HG03095 (cell line): ENCODE results near the gene VPS13D.
"Not testable (repeated sequence)": the region's sequence is repeated elsewhere in the genome, so short reads cannot be mapped to it uniquely, and the experiment has no call there.

ENCODE experiments used
- ATAC-seq: cut with Tn5 transposase; IDR thresholded peaks from one replicate; pipeline ENCODE4 v1.9.1; 2021; ENCODE audit warnings: moderate library complexity; ENCODE audit not compliant: unreplicated experiment

VPS13D gene

DNA sequence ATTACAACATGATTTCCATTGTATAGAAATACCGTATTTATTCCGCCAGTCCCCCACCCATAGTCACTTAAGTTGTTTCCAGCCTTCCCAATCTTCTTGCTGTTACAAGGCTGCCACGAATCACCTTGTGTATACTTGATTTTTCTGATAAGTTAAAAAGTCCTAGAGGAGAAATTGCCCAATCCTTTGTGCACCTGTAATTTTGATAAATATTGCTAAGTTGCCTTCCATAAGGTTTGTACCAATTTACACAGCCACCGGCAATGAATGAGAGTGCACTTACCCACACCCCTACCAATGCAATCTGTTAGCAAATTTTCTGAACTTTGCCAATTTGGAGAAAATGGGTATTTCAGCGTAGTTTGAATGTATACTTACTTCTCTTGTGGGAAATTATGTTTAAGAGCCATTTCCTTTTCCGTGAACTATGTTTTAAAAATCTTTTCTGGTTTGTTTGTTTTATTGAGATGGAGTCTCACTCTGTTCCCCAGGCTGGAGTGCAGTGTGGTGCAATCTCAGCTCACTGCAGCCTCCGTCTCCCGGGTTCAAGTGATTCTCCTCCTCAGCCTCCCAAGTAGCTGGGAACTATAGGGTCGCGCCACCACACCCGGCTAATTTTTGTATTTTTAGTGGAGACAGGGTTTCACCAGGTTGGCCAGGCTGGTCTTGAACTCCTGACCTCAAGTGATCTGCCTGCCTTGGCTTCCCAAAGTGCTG lies 300.8 kb downstream of the VPS13D start:
- ATAC-seq = no peak

DNA sequence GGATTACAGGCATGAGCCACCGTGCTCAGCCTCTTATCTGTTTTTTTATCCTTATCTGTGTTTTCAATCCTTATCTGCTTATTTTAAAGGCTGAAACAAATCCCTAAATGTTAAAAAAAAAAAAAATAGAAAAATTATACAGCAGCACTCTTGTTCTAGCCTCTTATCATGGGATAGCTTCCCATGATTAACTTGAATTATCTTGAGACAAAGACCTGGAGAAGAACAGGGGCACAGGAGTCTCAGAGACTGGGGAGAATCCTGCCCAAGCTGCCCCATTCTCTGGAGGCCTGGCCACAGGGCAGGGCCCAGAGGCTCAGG lies 301.3 kb downstream of the VPS13D start:
- no peak for ATAC-seq

DNA sequence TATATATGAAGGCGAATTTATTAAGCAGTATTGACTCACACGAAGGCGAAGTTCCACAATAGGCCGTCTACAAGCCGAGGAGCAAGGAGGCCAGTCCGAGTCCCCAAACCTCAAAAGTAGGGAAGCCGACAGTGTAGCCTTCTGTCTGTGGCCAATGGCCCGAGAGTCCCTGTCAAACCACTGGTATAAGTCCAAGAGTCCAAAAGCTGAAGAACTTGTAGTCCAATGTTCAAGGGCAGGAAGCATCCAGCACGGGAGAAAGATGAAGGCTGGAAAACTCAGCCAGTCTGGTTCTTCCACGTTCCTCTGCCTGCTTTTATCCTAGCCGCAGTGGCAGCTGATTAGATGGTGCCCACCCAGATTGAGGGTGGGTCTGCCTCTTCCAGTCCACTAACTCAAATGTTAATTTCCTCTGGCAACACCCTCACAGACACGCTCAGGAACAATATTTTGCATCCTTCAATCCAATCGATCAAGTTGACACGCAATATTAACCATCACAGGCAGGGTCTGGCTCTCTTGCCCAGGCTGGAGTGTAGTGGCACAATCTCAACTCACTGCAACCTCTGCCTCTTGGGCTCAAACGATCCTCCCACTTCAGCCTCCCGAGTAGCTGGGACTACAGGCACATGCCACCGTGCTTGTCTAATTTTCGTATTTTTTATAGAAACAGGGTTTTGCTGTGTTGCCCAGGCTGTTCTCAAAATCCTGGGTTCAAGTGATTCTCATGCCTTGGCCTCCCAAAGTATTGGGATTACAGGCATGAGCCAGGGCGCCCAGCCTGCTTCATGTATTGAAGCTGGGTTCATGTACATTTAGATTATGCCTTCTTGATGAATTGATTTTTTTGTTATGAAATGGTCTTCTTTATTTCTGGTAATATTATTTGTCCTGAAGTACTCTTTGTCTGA lies 302.8 kb downstream of the VPS13D start:
- ATAC-seq = no peak

DNA sequence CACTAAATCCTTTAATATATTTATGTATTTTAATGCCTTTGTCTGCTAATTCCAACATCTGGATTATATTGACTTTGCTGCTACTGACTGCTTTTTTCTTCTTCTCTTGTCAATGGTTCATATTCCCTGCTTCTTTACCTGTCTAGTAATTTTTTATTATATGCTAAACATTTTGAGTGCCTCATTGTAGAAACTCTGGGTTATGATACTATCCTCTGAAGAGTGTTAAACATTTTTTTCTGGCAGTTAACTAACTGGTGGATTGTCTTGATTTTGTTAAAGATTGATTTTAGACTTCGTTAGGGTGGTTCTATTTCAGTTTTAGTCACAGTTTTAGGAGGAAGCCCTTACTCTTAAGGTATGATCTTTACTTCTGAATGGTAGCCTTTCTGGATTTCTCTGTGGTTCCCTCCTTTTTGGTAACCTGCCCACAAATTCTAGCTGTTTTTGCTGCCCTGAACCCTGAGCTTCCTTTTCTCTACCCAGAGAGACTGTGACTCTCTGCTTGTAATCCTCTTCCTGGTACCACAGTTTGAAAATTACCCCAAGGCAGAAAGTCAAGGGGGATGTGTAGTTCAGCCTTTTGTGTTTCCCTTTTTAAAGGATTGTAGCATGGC lies 306.3 kb downstream of the VPS13D start:
- ATAC-seq = no peak

DNA sequence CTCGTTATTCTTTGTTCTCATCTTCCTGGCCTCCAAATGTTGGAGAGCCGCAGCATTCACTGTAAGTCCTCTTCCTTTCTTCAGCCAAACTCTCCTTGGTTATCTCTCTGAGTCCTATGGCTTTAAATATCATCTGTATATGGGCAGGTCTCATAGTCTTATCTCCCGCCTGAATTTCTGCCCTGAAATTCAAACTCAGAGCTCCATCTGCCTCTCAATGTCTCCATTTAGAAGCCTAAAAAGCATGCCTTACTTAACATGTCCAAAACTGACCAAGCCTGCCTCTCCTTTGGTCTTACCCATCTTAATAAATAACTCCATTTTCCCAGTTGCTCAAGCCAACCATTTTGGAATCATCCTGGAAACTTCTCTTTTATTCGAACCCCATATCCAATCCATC lies 307.5 kb downstream of the VPS13D start:
- no peak for ATAC-seq

DNA sequence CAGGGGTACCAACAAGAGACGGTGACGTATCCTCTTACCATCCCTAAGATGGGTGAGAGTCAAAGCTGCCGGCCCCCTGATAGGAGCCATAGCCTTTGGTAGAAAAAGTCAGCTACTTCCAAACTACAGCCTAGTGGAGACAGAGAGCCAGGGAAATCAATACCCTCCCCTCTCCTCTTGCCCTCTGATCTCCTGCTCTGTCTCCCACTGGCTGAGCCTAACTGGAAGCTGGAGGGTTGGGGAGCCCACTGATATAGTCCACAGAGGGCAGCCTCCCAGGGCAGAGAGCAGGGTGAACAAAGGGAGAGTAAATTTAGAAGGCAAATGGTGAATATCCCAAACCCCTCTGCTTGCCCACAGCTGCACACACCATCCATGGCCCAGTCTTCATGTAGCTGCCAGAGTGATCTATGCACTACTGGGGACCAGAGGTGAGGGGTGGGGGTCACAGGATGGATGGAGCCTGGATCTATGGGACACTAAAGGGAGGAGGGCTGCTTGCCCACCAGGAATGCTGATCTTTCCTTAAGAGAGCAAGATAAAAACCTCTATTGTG lies 308.2 kb downstream of the VPS13D start:
- no peak for ATAC-seq

DNA sequence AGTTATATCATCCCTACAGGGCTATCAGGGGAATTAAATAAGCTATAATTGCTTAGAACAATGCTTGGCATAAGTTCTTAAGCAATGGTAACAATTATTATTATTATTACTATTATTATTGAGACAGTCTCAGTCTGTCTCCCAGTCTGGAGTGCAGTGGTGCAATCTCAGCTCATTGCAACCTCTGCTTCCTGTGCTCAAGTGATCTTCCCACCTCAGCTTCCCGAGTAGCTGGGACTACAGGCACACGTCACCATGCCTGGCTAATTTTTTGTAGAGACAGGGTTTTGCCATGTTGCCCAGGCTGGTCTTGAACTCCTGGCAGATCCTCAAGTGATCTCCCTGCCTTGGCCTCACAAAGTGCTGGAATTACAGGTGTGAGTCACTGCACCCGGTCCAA lies 308.7 kb downstream of the VPS13D start:
- ATAC-seq = not testable (repeated sequence)

DNA sequence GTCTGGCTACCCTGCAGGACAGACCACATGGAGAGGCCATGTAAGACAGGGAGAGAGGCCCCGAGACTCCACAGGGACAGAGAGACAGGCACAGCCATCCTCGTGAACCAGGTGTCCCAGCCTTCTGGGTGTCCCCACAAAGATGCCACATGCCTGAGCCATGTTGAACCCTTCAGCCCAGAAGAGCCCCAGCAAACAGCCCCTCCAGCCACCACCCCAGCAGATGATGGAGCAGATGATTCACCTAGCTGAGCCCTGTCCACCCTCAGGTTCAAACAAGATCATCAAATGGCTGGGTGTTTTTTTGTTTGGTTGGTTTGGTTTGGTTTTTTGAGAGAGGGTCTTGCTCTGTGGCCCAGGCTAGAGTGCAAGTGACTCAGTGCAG lies 309.5 kb downstream of the VPS13D start:
- no peak for ATAC-seq

DNA sequence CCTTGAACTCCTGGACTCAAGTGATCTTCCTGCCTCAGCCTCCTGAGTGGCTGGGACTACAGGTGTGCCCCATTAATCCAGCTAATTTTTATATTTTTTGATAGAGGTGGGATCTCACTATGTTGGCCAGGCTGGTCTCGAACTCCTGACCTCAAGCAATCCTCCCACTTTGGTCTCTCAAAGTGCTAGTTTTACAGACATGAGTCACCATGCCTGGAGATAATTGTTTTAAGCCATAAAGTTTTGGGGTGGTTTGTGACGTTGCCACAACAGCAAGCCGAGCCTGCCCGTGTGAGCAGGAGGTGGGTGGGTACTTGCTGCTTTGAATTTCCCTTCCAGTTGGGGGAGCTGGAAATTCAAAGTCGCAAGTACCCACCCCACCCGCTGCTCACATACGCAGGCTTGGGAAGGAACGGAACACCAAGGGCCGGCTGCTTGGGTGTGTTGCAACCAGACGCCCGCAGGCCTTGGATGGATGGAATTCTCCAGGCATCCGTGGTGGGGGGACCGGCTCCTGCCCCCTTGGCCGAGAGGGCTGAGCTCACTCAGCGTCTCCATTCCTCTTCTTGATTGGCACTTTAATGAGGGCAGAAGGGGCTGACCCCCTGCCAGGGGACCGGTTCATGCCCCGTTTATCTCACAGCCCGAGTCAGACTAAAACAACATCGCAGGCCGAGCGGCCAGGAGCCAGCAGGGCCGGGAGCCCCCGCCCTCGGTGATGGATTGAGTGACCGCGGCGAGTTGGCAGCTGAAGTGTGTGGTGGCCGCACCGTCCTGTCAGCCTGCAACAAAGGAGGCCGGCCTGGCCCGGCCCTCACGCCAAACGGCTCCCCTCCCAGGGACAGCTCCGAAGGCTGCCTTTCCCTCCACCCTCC lies 310.1 kb downstream of the VPS13D start:
- no peak for ATAC-seq

DNA sequence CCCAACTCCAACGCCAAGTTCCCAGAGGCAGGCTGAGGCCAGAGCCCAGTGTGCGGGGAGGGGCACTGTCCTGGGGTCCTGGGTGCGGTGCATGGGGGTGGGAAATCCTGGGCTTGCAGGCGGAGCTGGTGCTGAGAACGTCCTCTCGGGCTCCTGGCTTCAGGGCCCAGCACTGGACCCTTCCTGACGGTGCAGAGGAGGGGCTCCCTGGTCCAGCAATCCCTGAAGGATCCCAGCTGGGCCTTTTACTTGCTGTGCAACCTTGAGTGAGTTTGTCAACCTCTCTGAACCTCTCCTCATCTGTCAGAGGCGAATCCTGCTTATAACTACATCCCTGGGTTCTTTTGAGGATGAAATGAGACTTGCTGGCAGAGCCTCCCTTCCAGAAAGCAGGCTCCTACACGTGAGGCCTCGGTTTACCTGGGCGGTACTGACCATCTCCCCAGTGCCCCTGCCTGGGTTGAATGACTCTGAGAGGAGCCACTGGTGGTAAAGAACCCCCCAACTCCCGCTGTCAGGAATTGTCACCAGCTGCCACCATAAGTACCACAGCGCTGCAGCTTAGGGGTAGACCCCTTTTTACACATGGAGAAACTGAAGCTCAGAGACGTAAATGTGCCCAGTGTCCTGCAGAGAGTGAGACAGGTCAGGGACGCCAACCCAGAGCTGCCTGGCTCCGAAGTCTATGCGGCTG lies 310.9 kb downstream of the VPS13D start:
- no peak for ATAC-seq

DNA sequence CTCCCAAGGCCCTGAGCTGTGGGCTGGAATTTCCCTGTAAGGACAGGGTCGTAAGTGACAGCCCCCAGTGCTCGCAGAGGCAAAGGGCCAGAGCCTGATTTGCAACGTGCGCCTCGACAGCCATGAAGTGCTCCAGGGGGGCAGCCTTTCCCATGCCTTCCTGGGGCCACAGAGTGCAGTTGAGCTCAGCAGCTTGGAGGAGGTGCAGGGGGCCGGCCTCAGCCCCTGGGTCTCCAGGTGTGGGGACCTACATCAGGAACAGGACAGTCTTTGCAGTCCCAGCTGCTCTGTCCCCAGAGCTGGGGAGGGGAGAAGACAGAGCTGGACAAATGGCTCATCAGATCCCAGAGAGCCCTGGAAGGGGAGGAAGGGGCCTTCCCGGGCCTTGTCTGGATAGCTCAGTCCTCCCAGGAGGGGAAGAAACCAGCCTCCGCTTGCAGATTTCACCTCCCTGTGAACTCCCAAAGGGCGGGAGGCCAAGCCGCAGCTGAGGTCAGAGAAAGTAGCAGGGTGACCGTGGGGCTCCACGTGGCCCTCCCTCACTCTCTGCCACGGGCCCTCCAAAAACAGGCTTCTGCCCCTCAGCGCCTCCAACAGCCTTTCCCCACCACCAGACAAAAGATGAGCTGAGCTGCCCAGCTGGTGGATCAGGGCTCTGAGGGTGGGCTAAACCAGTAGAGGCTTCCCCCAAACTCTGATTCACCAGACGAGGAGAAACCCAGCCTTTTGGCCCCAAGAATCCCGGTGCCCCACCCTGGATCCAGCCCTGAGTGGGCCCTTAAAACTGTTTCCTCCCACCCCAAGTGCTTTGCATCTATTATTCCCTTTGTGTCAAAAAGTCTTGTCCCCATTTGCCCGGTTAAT lies 311.7 kb downstream of the VPS13D start:
- ATAC-seq = no peak

DNA sequence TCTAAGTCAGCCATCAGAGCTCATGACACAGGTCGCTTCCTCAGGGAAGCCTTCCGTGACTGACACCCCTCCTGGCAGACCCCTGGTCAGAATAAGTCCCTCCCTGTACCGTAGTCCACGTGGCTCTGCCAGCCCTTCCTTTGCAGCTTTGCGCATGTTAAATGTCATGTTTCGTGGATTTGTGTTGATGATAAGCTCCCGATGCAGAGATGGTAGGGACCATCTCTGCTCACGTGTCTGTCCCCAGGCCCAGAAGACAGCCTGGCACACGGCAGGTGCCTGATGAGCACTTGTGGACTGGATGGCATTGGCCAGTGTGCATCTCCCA lies 312.3 kb downstream of the VPS13D start:
- no peak for ATAC-seq

DNA sequence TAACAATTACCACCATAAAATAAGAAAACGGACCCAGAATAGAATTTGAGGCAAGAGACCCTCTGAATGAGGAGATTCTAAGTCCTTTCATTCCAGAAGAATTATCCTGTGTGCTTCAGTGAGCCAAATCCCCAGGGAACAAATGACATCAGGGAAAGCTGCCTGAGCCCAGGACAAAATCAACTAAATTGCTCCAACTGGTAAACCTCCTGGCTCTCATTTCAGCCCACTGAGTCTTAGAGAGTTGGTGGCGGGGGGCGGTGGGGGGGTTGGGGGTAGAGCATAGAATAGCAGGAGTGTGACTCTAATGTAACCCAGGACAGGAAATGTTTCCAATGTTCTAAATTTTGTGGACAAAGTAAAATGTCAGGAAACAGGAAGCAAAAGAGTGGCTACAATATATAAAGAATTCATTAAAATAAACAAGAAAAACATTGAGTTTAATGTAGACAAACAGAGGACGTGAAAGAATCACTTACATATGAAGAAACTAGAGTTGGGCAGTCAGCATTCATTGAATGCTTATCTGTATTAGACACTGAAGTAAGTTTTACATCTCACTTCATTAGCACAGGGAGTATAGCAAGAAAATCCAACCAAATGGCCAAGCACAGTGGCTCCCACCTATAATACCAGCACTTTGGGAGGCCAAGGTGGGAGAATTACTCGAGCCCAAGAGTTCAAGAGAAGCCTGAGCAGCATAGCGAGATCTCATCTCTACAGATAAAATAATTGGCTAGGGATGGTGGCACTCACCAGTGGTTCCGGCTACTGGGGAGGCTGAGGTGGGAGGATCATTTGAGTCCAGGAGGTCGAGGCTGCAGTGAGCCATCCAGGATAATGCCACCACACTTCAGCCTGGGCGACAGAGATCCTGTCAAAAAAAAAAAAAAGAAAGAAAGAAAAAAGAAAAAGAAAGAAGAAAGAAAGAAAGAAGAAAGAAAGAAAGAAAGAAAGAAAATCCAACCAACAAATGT lies 313.1 kb downstream of the VPS13D start:
- no peak for ATAC-seq

DNA sequence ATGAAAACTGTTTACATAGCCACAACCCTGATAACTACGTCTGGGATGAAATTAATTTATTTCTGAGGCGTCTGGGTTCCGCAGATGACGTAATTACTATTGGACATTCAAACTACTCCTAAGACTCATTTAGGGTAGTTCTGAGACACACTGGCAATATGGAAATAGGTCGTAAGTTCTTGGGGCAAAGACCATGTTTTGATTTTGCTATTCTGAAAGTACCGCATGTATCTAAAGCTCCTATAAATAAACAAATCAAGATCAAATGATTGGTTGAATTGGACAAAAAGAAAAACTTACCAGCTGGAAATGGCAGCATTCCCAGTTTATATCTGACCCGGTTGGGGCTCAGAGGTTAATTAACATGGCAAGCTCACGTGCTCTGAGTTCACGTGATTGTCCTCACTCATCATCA lies 313.9 kb downstream of the VPS13D start:
- ATAC-seq = no peak

DNA sequence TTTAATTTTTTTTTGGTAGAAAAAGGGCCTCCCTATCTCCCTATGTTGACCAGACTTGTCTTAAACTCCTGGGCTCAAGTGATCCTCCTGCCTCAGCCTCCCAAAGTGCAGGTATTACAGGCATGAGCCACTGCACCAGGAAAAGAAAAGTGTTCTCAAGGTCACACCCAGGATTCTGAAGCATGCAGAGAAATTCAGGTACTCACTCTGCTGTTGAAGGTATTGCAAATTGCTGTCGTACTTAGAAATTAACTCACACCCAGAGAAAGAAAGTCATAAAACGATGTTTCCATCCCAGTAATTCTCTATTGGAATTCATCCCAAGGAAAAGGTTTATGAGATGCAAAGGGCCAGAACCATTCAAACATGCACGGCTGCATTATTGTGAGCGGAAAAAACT lies 314.5 kb downstream of the VPS13D start:
- no peak for ATAC-seq

DNA sequence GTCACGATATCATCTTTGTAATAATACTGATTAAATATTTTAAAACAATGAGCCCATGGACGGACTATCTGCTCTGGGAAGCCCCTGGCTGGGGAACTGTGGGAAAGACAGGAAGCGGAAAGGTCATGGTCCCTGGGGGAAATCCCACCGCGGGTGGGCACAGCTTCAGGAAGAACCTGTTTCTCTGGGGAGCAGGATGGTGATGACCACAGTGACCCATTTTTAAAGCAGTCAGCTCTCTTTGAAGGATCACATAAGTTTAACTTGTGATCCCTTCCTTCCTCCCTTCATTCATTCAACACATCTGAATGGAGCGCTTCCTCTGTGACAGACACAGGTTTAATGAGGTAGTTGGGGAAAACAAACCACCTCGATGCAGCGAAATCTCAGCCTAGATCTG lies 315.2 kb downstream of the VPS13D start:
- ATAC-seq = no peak

DNA sequence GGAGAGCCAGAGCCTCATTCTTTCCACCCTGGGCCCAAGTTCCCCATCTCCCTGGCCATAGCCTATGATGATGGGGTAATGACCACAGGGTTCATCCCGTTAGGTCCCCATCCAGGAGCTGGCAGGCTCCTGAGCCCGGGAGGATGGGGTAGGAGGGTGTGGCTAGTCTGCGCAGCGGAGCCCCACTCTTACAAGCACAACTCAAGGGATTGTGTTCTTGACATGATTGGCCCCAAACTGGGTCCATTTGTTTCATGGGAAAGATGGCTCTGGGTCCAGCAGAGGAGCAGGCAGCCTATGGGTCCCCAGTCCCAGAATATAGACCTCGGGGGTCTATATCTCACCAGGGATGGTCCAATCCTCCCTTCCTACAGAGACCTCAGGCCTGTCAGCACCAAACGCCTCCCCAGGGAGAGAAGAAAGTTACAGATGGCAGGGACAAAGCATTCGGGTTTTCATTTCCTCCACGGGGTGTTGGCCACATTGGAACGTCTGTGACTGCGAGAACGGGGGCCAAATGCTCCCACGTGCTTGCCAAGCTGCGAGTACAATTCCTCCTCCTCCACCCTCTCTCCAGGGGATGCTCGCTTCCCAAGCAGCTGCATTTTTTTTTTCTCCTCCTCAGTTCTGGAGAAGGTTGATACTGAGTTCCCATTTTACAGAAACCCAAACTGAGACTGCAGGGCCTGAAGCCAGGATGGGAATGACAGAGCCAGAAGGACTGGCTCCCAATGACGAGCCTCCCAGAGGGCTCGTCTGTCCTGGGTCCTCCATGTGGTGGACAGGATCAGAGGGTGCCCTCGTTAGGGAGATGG lies 317.1 kb downstream of the VPS13D start:
- no peak for ATAC-seq
